HEK293 (cell line): ENCODE results near the gene PDE11A.

ENCODE experiments used
- CTCF ChIA-PET: fragments of 350-600 bp; formaldehyde crosslinking; extraction: SDS; loops from one replicate; lab custom pipeline; 2021; ENCODE audit warnings: antibody characterized with exemption; lab: Yijun Ruan, JAX
- POLR2A ChIA-PET: fragments of 300-600 bp; formaldehyde crosslinking; extraction: SDS; loops from one replicate; lab custom pipeline; 2020; ENCODE audit warnings: antibody characterized with exemption, inconsistent platforms; lab: Yijun Ruan, JAX
- H3K27ac ChIP-seq: fragments of 200-500 bp; sonication (Bioruptor generic); 2 replicates; pipeline ENCODE4 v1.5.1; 2014; ENCODE audit warnings: low read depth, low read length, control low read depth, inconsistent platforms; ENCODE audit errors: extremely low read depth
- H3K36me3 ChIP-seq, 2 experiments: fragments of 200-500 bp in 1 of 2; sonication (Bioruptor generic) in 1 of 2; 1 replicate in 1 of 2; 2 replicates in 1 of 2; pipeline ENCODE4 v1.5.1; 2014 to 2017; ENCODE audit warnings: inconsistent platforms in 2 of 2, low read length in 2 of 2; ENCODE audit not compliant: control insufficient read depth in 2 of 2, insufficient read depth in 1 of 2
- H3K4me1 ChIP-seq: fragments of 200-500 bp; sonication (Bioruptor generic); 2 replicates; pipeline ENCODE4 v1.5.1; 2014; ENCODE audit warnings: mild to moderate bottlenecking, low read length, inconsistent platforms; ENCODE audit not compliant: control insufficient read depth, insufficient read depth
- H3K4me3 ChIP-seq: 2 replicates; pipeline ENCODE4 v1.5.1; 2011; ENCODE audit warnings: low read depth, mild to moderate bottlenecking, control low read depth, low read length, moderate library complexity
- H3K9me3 ChIP-seq: fragments of 200-500 bp; sonication (Bioruptor generic); 2 replicates; pipeline ENCODE4 v1.5.1; 2014; ENCODE audit warnings: low read depth, low read length, inconsistent platforms; ENCODE audit not compliant: control insufficient read depth, insufficient read depth
- FEZF1 ChIP-seq: fragments of 450-650 bp; formaldehyde crosslinking; IDR thresholded peaks from 2 replicates; pipeline ENCODE4 v1.5.1; 2016; ENCODE audit warnings: missing biosample characterization, missing genetic modification characterization
- GLI2 ChIP-seq: fragments of 450-650 bp; formaldehyde crosslinking; IDR thresholded peaks from 2 replicates; pipeline ENCODE4; 2017; ENCODE audit warnings: missing biosample characterization, missing genetic modification characterization, low read depth, borderline replicate concordance
- ZBTB48 ChIP-seq: fragments of 450-650 bp; formaldehyde crosslinking; IDR thresholded peaks from 2 replicates; pipeline ENCODE4 v1.5.1; 2016; ENCODE audit warnings: missing biosample characterization, missing genetic modification characterization
- ZNF175 ChIP-seq: fragments of 450-650 bp; formaldehyde crosslinking; IDR thresholded peaks from 2 replicates; pipeline ENCODE4 v1.5.1; 2016; ENCODE audit warnings: missing biosample characterization, missing genetic modification characterization
- ZNF202 ChIP-seq: fragments of 450-650 bp; formaldehyde crosslinking; IDR thresholded peaks from 2 replicates; pipeline ENCODE4 v1.5.1; 2016; ENCODE audit warnings: missing biosample characterization, missing genetic modification characterization, borderline replicate concordance
- ZNF366 ChIP-seq: fragments of 450-650 bp; formaldehyde crosslinking; conservative IDR thresholded peaks from 2 replicates; pipeline ENCODE4 v1.5.1; 2016; ENCODE audit warnings: missing biosample characterization, missing genetic modification characterization
- ZNF514 ChIP-seq: fragments of 450-650 bp; formaldehyde crosslinking; IDR thresholded peaks from 2 replicates; pipeline ENCODE4 v1.5.1; 2016; ENCODE audit warnings: missing biosample characterization, missing genetic modification characterization
- ZNF548 ChIP-seq: fragments of 450-650 bp; formaldehyde crosslinking; IDR thresholded peaks from 2 replicates; pipeline ENCODE4 v1.5.1; 2016; ENCODE audit warnings: missing biosample characterization, missing genetic modification characterization
- ZNF660 ChIP-seq: fragments of 450-650 bp; IDR thresholded peaks from 2 replicates; pipeline ENCODE4 v1.5.1; 2018; ENCODE audit warnings: missing biosample characterization, mild to moderate bottlenecking, missing genetic modification characterization
- ZNF837 ChIP-seq: fragments of 450-650 bp; formaldehyde crosslinking; IDR thresholded peaks from 2 replicates; pipeline ENCODE4 v1.5.1; 2016; ENCODE audit warnings: missing biosample characterization, missing genetic modification characterization
- ZSCAN16 ChIP-seq: fragments of 450-650 bp; formaldehyde crosslinking; IDR thresholded peaks from 2 replicates; pipeline ENCODE4 v1.5.1; 2016; ENCODE audit warnings: missing biosample characterization, missing genetic modification characterization
- ZXDB ChIP-seq: fragments of 450-650 bp; formaldehyde crosslinking; IDR thresholded peaks from 2 replicates; pipeline ENCODE4 v1.5.1; 2016; ENCODE audit warnings: missing biosample characterization, missing genetic modification characterization
- TF ChIP-seq, protein P1 (sequence below): fragments of 450-650 bp; formaldehyde crosslinking; IDR thresholded peaks from 2 replicates; pipeline ENCODE4 v1.5.1; 2017; ENCODE audit warnings: missing biosample characterization, missing genetic modification characterization
- TF ChIP-seq, protein P2 (sequence below): fragments of 450-650 bp; formaldehyde crosslinking; conservative IDR thresholded peaks from 2 replicates; pipeline ENCODE4 v1.5.1; 2016; ENCODE audit warnings: low read depth, missing biosample characterization, missing genetic modification characterization

The PDE11A gene

DNA sequence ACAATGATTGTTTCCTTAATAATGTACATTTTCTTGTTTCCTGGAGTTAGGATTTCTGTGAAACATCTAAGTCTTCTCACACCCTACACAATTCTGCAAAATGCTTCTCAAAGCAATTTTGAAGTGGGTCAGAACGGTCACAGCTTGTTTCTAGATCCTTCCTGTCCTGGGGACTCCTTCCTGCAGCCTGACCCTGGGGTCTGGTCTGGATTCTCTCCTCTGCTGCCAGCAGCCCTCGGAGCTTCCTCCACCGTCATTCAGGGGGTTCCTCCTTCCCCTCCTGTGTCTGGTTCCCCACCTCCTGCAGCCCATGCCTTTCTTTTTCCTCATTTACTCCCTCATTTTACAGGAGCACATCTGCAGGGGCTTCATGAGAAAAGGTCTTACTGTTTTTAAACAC, 357.9 kb downstream of the PDE11A start:
- ChIA-PET POLR2A (no interaction called here), CTCF (interaction anchor here (1.0 kb wide), 1 partner anchor 58 kb away, joined by 5 read pairs; no protein-coding TSS in a partner anchor)
- Histone ChIP-seq H3K4me3 (no peak overlapping the region), H3K9me3 (no peaks in the 10 kb centered on the region), H3K36me3 (no peaks in the 10 kb centered on the region), H3K27ac (no peak overlapping the region), H3K4me1 (no peaks in the 10 kb centered on the region)
- no peak for TF ChIP-seq ZXDB (tag by site-specific recombination)
- TF ChIP-seq ZNF514 (tag by site-specific recombination), result no peak
- no peak for TF ChIP-seq ZNF202
- TF ChIP-seq ZNF660, result no peak
- TF ChIP-seq ZNF837 (tag by site-specific recombination), result no peak
- TF ChIP-seq GLI2 (tag by site-specific recombination), result no peak
- TF ChIP-seq ZNF366, result no peak

DNA sequence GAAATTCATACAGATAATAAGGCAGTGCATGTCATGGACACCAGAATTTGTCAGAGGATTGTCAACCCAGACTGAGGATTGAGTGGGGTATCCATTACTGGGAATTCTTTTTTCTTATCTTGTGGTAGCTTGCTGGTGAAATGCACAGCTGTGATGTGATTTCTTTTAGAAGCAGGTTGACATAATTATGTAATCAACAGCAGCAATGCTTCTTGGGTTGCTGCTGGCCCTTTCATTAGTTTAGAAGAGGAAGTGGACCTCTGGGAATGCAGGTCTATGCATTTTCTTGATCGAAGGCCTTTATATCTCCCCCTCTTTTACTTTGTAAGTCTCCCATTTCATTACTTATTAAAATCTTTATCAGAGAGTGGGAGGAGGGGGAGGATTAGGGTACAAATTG, 360.1 kb downstream of the PDE11A start:
- Histone ChIP-seq H3K9me3 (no peaks in the 10 kb centered on the region), H3K4me3 (no peak overlapping the region), H3K27ac (no peak overlapping the region), H3K4me1 (no peaks in the 10 kb centered on the region), H3K36me3 (no peaks in the 10 kb centered on the region)
- POLR2A ChIA-PET, result no interaction called here
- TF ChIP-seq FEZF1 (tag by site-specific recombination) (peak; percentile 64), ZBTB48 (tag by site-specific recombination) (no peak), ZNF548 (tag by site-specific recombination) (no peak), ZNF175 (tag by site-specific recombination) (no peak), ZXDB (tag by site-specific recombination) (no peak)
- TF ChIP-seq, protein P1, sequence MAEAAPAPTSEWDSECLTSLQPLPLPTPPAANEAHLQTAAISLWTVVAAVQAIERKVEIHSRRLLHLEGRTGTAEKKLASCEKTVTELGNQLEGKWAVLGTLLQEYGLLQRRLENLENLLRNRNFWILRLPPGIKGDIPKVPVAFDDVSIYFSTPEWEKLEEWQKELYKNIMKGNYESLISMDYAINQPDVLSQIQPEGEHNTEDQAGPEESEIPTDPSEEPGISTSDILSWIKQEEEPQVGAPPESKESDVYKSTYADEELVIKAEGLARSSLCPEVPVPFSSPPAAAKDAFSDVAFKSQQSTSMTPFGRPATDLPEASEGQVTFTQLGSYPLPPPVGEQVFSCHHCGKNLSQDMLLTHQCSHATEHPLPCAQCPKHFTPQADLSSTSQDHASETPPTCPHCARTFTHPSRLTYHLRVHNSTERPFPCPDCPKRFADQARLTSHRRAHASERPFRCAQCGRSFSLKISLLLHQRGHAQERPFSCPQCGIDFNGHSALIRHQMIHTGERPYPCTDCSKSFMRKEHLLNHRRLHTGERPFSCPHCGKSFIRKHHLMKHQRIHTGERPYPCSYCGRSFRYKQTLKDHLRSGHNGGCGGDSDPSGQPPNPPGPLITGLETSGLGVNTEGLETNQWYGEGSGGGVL (tag by site-specific recombination), result no peak
- TF ChIP-seq, protein P2, sequence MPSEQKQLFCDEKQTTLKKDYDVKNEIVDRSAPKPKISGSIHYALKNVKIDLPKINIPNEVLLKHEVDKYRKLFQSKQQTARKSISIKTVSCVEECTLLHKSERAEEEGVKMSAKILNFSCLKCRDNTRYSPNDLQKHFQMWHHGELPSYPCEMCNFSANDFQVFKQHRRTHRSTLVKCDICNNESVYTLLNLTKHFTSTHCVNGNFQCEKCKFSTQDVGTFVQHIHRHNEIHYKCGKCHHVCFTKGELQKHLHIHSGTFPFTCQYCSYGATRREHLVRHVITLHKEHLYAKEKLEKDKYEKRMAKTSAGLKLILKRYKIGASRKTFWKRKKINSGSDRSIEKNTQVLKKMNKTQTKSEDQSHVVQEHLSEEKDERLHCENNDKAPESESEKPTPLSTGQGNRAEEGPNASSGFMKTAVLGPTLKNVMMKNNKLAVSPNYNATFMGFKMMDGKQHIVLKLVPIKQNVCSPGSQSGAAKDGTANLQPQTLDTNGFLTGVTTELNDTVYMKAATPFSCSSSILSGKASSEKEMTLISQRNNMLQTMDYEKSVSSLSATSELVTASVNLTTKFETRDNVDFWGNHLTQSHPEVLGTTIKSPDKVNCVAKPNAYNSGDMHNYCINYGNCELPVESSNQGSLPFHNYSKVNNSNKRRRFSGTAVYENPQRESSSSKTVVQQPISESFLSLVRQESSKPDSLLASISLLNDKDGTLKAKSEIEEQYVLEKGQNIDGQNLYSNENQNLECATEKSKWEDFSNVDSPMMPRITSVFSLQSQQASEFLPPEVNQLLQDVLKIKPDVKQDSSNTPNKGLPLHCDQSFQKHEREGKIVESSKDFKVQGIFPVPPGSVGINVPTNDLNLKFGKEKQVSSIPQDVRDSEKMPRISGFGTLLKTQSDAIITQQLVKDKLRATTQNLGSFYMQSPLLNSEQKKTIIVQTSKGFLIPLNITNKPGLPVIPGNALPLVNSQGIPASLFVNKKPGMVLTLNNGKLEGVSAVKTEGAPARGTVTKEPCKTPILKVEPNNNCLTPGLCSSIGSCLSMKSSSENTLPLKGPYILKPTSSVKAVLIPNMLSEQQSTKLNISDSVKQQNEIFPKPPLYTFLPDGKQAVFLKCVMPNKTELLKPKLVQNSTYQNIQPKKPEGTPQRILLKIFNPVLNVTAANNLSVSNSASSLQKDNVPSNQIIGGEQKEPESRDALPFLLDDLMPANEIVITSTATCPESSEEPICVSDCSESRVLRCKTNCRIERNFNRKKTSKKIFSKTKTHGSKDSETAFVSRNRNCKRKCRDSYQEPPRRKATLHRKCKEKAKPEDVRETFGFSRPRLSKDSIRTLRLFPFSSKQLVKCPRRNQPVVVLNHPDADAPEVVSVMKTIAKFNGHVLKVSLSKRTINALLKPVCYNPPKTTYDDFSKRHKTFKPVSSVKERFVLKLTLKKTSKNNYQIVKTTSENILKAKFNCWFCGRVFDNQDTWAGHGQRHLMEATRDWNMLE (tag by site-specific recombination), result no peak
- CTCF ChIA-PET, result interaction anchor here (1.9 kb wide), 1 partner anchor 12 kb away, joined by 5 read pairs; no protein-coding TSS in a partner anchor

DNA sequence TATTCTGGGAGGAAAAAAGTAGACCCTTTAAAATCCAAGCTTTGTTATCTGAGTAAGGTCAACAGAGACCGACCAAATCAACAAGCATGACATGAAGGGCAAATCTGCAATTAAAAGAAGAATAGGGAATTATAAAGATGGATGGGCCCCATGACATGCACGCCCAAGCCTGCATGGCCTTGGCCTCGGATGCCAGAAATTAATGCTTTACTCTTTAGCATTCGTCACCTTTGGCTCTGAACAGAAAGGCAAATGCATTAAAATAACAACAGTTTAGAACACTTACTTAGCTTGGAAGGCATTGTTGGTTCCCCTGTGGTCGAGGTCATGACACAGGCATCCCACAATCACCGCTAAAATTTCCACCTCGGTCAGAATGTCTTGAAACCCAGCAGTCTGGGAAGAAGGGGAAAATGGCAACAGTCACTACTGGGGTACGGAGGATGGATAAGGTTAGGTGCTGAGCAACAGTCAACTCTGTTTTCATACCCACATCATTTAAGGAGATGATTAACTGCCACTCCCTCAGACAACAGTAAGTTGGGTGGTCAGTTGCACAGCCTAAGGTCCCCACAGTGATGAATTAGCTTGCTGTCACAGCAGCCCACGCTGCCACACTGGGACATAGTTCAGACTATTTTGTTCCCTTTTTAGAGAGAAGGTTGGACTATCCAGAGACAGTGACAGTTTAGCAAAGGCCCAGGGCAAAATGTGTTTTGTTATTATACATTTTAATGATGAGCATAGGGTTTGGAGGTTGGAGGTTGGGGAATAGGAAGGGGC, 360.9 kb downstream of the PDE11A start:
- Histone ChIP-seq H3K4me1 (no peaks in the 10 kb centered on the region), H3K27ac (no peak overlapping the region), H3K9me3 (no peaks in the 10 kb centered on the region), H3K4me3 (no peak overlapping the region), H3K36me3 (no peaks in the 10 kb centered on the region)
- POLR2A ChIA-PET, result no interaction called here
- TF ChIP-seq ZSCAN16 (tag by site-specific recombination), result no peak
- CTCF ChIA-PET, result interaction anchor here (1.9 kb wide), 1 partner anchor 13 kb away, joined by 5 read pairs; no protein-coding TSS in a partner anchor
